Hematopoietic multipotent progenitor cell treated with erythropoietin and hydrocortisone succinate and interleukin-3 and kit ligand, for 8 days (in vitro differentiated cells): Measurements from ENCODE around the gene SSU72.
"Not testable (repeated sequence)": the region's sequence is repeated elsewhere in the genome, so short reads cannot be mapped to it uniquely, and the experiment has no call there.

Source experiments
- DNase-seq: peaks from one replicate; pipeline ENCODE4 v3.0.0-alpha.2; 2015

SSU72 gene

GRCh38 chr1:1556961-1557360, 17.7 kb downstream of the SSU72 start:
- DNase-seq, result not testable (repeated sequence)

- DNase-seq, result no peak
Observed at GRCh38 chr1:1556505-1556904, 18.2 kb downstream of the SSU72 start.

GRCh38 chr1:1554926-1555915, 19.4 kb downstream of the SSU72 start:
- no peak for DNase-seq

- no peak for DNase-seq
Observed at GRCh38 chr1:1554550-1554925, 20.1 kb downstream of the SSU72 start.

GRCh38 chr1:1553821-1554494, 20.7 kb downstream of the SSU72 start:
- DNase-seq, result no peak

- DNase-seq, result no peak
Observed at GRCh38 chr1:1552263-1552639, 22.4 kb downstream of the SSU72 start.

GRCh38 chr1:1551524-1552262, 23.0 kb downstream of the SSU72 start:
- no peak for DNase-seq

GRCh38 chr1:1550591-1551432, 23.9 kb downstream of the SSU72 start:
- DNase-seq, result peak; percentile 31

- no peak for DNase-seq
Observed at GRCh38 chr1:1550087-1550486, 24.6 kb downstream of the SSU72 start.

- DNase-seq, result no peak
Observed at GRCh38 chr1:1548591-1548990, 26.1 kb downstream of the SSU72 start.

GRCh38 chr1:1547476-1547875, 27.2 kb downstream of the SSU72 start:
- DNase-seq, result no peak

- no peak for DNase-seq
Observed at GRCh38 chr1:1547011-1547410, 27.7 kb downstream of the SSU72 start.

GRCh38 chr1:1545946-1546737, 28.5 kb downstream of the SSU72 start:
- no peak for DNase-seq

- DNase-seq, result no peak
Observed at GRCh38 chr1:1544544-1544943, 30.1 kb downstream of the SSU72 start.

GRCh38 chr1:1543706-1544099, 31.0 kb downstream of the SSU72 start:
- peak; percentile 15 for DNase-seq

GRCh38 chr1:1542766-1543705, 31.6 kb downstream of the SSU72 start:
- DNase-seq, result no peak

GRCh38 chr1:1541956-1542765, 32.5 kb downstream of the SSU72 start:
- no peak for DNase-seq

GRCh38 chr1:1540818-1541628, 33.6 kb downstream of the SSU72 start:
- no peak for DNase-seq
